OCI-LY1 (cell line): Measurements from ENCODE around the gene MYO18B.

Experiments used
- H2AFZ ChIP-seq: fragments of 200-600 bp; sonication (generic), shearing (Covaris generic); 2 replicates; pipeline ENCODE4 v1.6.0; 2014; ENCODE audit warnings: antibody characterized with exemption, mild to moderate bottlenecking, low read length
- H3F3A ChIP-seq: fragments of 200-600 bp; sonication (generic), shearing (Covaris generic); 2 replicates; pipeline ENCODE4 v1.6.0; 2014; ENCODE audit warnings: mild to moderate bottlenecking, antibody characterized with exemption, low read length, moderate library complexity; ENCODE audit not compliant: insufficient read depth
- H3K27ac ChIP-seq: fragments of 200-600 bp; sonication (generic); 2 replicates; pipeline ENCODE4 v1.5.1; 2014; ENCODE audit warnings: low read length, mixed run types, mild to moderate bottlenecking, low read depth; ENCODE audit not compliant: poor library complexity, severe bottlenecking
- H3K27me3 ChIP-seq: fragments of 200-600 bp; sonication (generic); 2 replicates; pipeline ENCODE4 v1.6.0; 2014; ENCODE audit warnings: antibody characterized with exemption, mild to moderate bottlenecking, low read length, moderate library complexity; ENCODE audit not compliant: insufficient read depth
- H3K36me3 ChIP-seq: fragments of 200-600 bp; sonication (generic); 2 replicates; pipeline ENCODE4 v1.6.1; 2014; ENCODE audit warnings: mild to moderate bottlenecking, antibody characterized with exemption, low read length, moderate library complexity, mixed read lengths; ENCODE audit not compliant: insufficient read depth
- H3K4me1 ChIP-seq: fragments of 200-600 bp; sonication (generic); 2 replicates; pipeline ENCODE4 v1.5.1; 2014; ENCODE audit warnings: mild to moderate bottlenecking, low read length, moderate library complexity; ENCODE audit not compliant: insufficient read depth, severe bottlenecking
- H3K4me2 ChIP-seq: fragments of 200-600 bp; sonication (generic), shearing (Covaris generic); 2 replicates; pipeline ENCODE4 v1.6.1; 2014; ENCODE audit warnings: low read length
- H3K4me3 ChIP-seq: fragments of 200-600 bp; sonication (generic); 2 replicates; pipeline ENCODE4 v1.5.1; 2014; ENCODE audit warnings: low read length, low read depth, mild to moderate bottlenecking, mixed read lengths; ENCODE audit not compliant: poor library complexity, severe bottlenecking
- H3K79me2 ChIP-seq: fragments of 200-600 bp; shearing (Covaris generic); 2 replicates; pipeline ENCODE4 v1.6.1; 2016; ENCODE audit warnings: mixed run types, low read length, mixed read lengths; ENCODE audit not compliant: insufficient read depth
- H3K9ac ChIP-seq: fragments of 200-600 bp; sonication (generic), shearing (Covaris generic); 2 replicates; pipeline ENCODE4 v1.6.1; 2014; ENCODE audit warnings: mild to moderate bottlenecking, low read length, mixed read lengths
- H3K9me2 ChIP-seq: fragments of 200-600 bp; sonication (generic), shearing (Covaris generic); 2 replicates; pipeline ENCODE4 v1.6.1; 2014; ENCODE audit warnings: low read depth, mild to moderate bottlenecking, low read length, mixed read lengths
- H3K9me3 ChIP-seq: fragments of 200-600 bp; shearing (Covaris generic); 2 replicates; pipeline ENCODE4 v1.6.1; 2014; ENCODE audit warnings: low read length, mixed read lengths
- H4K20me1 ChIP-seq: fragments of 200-600 bp; sonication (generic), shearing (Covaris generic); 2 replicates; pipeline ENCODE4 v1.6.0; 2016; ENCODE audit warnings: mild to moderate bottlenecking, low read length; ENCODE audit not compliant: insufficient read depth
- EZH2 ChIP-seq: fragments of 200-600 bp; sonication (generic), shearing (Covaris generic); IDR thresholded peaks from 2 replicates; pipeline ENCODE4 v1.8.0; 2017; ENCODE audit warnings: borderline replicate concordance, mixed run types, mild to moderate bottlenecking, antibody characterized with exemption, low read length, moderate library complexity, mixed read lengths
- TF ChIP-seq, protein P1 (sequence below): fragments of 200-600 bp; sonication (generic), shearing (Covaris generic); IDR thresholded peaks from 2 replicates; pipeline ENCODE4 v1.5.1; 2017; ENCODE audit warnings: mild to moderate bottlenecking, antibody characterized with exemption, low read length, moderate library complexity, mixed read lengths

MYO18B gene

DNA sequence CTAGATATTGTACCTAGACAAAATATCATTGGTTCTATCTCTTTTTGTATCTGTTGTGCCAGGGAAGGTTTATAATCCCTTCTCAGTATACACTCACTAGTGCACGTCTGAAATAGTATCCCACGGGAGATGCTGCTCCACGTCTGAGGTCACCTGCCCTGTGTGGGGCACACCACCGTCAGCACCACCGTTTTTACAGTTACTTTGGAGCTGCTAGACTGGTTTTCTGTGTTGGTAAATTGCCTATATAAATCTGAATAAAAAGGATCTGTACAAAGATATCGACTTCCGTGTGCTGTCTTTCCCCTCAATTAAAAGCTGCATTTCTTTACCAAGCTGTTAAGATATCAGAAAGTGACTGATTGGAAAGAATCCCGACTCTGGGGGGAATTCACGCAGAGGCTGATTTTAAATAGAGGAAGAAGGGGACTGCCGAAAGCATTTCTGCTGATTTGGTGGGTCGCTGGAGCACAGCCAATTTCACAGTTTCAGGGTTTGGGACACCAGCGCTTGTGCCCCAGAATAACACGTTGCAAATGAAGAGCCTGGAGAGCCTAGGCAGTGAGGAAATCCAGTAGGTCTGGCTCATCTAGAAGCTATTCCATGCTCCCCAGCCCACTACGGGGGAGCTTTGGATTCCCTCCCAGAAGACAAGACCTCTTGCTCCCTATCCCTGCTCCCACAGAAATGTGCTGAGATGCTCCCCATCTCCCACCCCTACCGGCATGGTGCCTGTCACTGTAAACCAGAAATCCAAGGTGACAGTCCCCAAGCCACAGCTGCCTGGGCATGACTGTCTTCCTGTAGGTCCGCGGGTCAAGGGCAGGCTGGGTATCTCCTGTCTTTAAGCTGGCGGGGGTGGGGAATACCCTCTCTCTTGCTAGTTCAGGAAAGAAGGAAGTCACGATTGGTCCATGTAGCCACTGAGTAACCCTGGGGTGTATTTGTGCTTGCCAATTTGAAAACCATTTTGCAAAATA lies 12.7 kb upstream of the MYO18B start:
- Histone ChIP-seq H3K36me3 (no peaks in the 10 kb centered on the region), H3K4me3 (no peak overlapping the region), H3K9me2 (no peaks in the 10 kb centered on the region), H3K9ac (no peak overlapping the region), H3K4me1 (no peaks in the 10 kb centered on the region), H4K20me1 (no peaks in the 10 kb centered on the region), H3K4me2 (no peak overlapping the region), H3K79me2 (no peaks in the 10 kb centered on the region), H3K9me3 (no peaks in the 10 kb centered on the region), H3K27ac (no peak overlapping the region), H3K27me3 (peaks cover 14% of the 10 kb centered on the region; the same call in 1 of the 2 replicates), H2AFZ (no peak overlapping the region), H3F3A (no peaks in the 10 kb centered on the region)
- TF ChIP-seq EZH2, result no peak
- TF ChIP-seq, protein P1, sequence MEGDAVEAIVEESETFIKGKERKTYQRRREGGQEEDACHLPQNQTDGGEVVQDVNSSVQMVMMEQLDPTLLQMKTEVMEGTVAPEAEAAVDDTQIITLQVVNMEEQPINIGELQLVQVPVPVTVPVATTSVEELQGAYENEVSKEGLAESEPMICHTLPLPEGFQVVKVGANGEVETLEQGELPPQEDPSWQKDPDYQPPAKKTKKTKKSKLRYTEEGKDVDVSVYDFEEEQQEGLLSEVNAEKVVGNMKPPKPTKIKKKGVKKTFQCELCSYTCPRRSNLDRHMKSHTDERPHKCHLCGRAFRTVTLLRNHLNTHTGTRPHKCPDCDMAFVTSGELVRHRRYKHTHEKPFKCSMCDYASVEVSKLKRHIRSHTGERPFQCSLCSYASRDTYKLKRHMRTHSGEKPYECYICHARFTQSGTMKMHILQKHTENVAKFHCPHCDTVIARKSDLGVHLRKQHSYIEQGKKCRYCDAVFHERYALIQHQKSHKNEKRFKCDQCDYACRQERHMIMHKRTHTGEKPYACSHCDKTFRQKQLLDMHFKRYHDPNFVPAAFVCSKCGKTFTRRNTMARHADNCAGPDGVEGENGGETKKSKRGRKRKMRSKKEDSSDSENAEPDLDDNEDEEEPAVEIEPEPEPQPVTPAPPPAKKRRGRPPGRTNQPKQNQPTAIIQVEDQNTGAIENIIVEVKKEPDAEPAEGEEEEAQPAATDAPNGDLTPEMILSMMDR, result no peak

DNA sequence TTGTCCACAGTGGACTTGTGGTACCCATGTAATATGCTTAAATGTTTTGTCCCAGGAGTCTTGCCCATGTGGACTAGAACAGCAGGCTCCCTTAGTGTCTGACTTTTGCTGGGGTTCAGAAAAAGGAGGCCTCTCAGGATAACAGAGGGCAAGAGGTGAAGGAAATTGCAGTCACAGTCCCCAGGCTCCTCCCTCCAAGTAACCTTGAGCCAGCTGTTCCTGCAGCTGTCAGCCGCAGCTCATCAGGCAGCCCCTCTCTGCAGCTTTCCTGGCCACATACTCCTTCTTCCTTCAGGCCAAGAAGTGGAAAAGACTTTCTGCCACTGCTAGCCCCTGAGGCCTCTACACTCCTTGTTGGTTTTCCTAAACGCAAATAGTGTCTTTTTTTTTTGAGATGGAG lies 6.3 kb upstream of the MYO18B start:
- no peak overlapping the region for H3K9ac ChIP-seq
- H3K9me3 ChIP-seq, result no peaks in the 10 kb centered on the region
- H3F3A ChIP-seq, result no peaks in the 10 kb centered on the region
- no peak overlapping the region for H3K4me2 ChIP-seq
- no peak for TF ChIP-seq EZH2
- TF ChIP-seq, protein P1, result no peak
- no peaks in the 10 kb centered on the region for H3K9me2 ChIP-seq
- H3K79me2 ChIP-seq, result no peaks in the 10 kb centered on the region
- H4K20me1 ChIP-seq, result no peaks in the 10 kb centered on the region
- no peak overlapping the region for H2AFZ ChIP-seq
- H3K4me1 ChIP-seq, result no peaks in the 10 kb centered on the region
- H3K27ac ChIP-seq, result no peak overlapping the region
- no peaks in the 10 kb centered on the region for H3K36me3 ChIP-seq
- no peak overlapping the region for H3K4me3 ChIP-seq
- H3K27me3 ChIP-seq, result peaks cover 4% of the 10 kb centered on the region; the same call in 1 of the 2 replicates

DNA sequence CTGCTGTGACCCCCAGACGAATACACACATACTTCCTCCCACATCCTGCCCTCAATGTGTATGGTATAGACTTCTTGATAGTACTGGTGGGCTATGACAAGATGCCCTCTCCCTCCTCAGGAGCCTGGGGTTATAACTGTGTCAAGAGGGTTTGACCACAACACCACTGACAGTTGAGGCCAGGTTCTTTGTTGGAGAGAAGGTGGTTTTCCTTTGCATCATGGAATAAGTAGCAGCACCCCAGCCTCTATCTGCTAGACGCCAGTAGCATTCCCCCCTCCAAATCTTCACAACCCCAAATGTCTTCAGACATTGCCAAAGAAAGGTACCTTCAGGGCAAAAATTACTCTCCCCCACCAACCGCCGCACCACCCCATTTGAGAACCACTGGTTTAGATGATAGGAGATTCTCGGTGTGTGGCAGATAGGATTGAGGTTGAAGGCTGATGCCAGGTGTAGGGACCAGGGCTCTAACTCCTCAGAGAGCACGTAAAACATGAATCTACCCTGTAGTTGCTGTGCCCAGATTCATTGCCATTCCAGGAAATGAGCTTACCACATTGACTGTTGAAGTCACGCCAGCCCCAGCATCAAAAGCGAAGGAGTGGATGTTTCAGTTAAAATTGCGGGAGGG lies 5.5 kb upstream of the MYO18B start:
- no peaks in the 10 kb centered on the region for H4K20me1 ChIP-seq
- H3K4me2 ChIP-seq, result no peak overlapping the region
- no peak overlapping the region for H3K9ac ChIP-seq
- H3K9me3 ChIP-seq, result no peaks in the 10 kb centered on the region
- no peaks in the 10 kb centered on the region for H3K36me3 ChIP-seq
- no peaks in the 10 kb centered on the region for H3K4me1 ChIP-seq
- no peak overlapping the region for H2AFZ ChIP-seq
- peaks cover 4% of the 10 kb centered on the region; the same call in 1 of the 2 replicates for H3K27me3 ChIP-seq
- H3K9me2 ChIP-seq, result no peaks in the 10 kb centered on the region
- H3F3A ChIP-seq, result no peaks in the 10 kb centered on the region
- H3K4me3 ChIP-seq, result no peak overlapping the region
- TF ChIP-seq, protein P1, result no peak
- no peak for TF ChIP-seq EZH2
- no peak overlapping the region for H3K27ac ChIP-seq
- no peaks in the 10 kb centered on the region for H3K79me2 ChIP-seq
